ENCODE results near the gene TMEM178A. TPM values are rescaled to one million over a fixed set of nuclear protein-coding genes. Genes with fewer than 3 reads are reported as not detected.
A peak's percentile ranks its signal among the peaks of the same experiment; 100 is the strongest.

TMEM178A gene
- total and polyA plus RNA-seq, 9 donors = 5.7 to 18.5 (median 14.5) TPM

DNA sequence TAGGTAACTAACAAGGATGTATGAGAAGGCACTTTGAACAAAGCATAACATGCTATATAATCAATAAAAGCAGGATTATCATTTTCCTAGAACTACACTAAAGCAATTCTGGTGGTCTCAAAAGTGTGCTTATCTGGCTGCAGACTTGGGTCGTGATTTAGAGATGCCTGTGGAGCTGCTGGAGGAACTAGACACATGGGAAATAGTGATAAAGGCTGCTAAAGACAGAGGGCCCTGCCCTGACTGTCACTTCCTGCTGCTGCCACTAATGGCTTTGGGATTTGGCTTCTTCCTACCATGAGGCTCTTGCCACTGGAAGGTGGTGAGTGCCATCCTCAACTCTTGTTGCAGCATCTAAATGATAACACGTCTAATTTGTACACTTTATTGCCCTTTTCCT, 22.5 kb downstream of the TMEM178A start:
- 0% methylated on average over 1 of the region's 2 CpGs for WGBS (ENCODE audit: insufficient coverage)
- DNase-seq = no peak
- Histone ChIP-seq H3K27me3 (ENCODE audit: control insufficient read depth, insufficient read depth, low read length) (no peaks in the 10 kb centered on the region), H3K4me3 (ENCODE audit: low read length) (no peak overlapping the region), H3K36me3 (ENCODE audit: control insufficient read depth, insufficient read depth, low read length) (no peaks in the 10 kb centered on the region), H3K27ac (ENCODE audit: low read length) (no peak overlapping the region), H3K9me3 (replicated peaks; ENCODE audit: control insufficient read depth, low read depth, low read length) (peaks cover 9% of the 10 kb centered on the region), H3K4me1 (ENCODE audit: control insufficient read depth, insufficient read depth, low read length) (no peaks in the 10 kb centered on the region)

DNA sequence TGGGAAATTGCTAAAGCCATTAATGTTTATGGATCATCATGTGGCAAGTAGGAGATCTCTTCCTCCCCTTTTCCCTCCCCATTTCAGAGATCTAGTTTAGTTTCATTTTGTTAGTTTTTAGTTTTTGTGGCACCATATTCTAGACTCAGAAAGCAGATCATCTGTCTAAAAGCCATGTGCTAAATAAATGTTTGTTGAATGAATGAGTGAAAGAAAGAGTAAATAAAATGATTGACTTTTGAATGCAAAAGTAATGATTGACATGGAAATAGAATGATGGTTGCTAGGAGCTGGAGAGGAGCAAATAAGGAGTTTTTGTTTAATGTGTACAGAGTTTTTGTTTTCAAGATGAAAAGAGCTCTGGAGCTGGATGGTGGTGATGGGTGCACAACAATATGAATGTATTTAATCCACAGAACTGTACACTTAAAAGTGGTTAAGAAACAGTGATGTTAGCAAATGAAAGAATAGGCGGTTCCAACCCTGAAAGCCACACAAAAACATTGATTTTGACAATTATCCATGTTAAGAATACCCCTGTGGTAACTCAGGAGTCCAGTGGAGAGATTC, 23.6 kb downstream of the TMEM178A start:
- no peak for DNase-seq
- no CpG with 5 or more reads among the region's 1 CpG for WGBS (ENCODE audit: insufficient coverage)
- H3K4me3 ChIP-seq (ENCODE audit: low read length) = no peak overlapping the region
- H3K9me3 ChIP-seq (replicated peaks; ENCODE audit: control insufficient read depth, low read depth, low read length) = peaks cover 9% of the 10 kb centered on the region
- H3K4me1 ChIP-seq (ENCODE audit: control insufficient read depth, insufficient read depth, low read length) = no peaks in the 10 kb centered on the region
- no peak overlapping the region for H3K27ac ChIP-seq (ENCODE audit: low read length)
- no peaks in the 10 kb centered on the region for H3K27me3 ChIP-seq (ENCODE audit: control insufficient read depth, insufficient read depth, low read length)
- no peaks in the 10 kb centered on the region for H3K36me3 ChIP-seq (ENCODE audit: control insufficient read depth, insufficient read depth, low read length)

DNA sequence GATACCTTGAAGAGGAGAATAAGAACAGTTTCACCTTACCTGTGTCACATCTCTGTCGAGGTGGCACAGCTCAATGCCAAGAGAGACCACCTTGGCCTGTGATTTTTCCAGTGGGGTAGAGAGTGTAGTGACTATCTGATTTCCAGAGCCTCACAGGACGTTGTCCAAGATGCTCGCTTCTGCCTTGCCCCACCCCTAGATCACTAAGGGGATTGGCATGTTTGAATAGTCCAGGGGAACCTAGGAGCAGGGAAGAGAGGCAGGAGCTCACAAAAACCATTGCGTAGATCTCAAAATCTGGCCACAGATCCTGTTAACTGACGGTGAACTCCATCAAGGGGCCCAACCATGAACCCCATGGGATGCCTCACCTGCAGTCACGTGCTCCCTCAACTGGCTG, 24.2 kb downstream of the TMEM178A start:
- no peaks in the 10 kb centered on the region for H3K27me3 ChIP-seq (ENCODE audit: control insufficient read depth, insufficient read depth, low read length)
- no peak overlapping the region for H3K27ac ChIP-seq (ENCODE audit: low read length)
- no peak overlapping the region for H3K4me3 ChIP-seq (ENCODE audit: low read length)
- H3K4me1 ChIP-seq (ENCODE audit: control insufficient read depth, insufficient read depth, low read length) = no peaks in the 10 kb centered on the region
- no peaks in the 10 kb centered on the region for H3K36me3 ChIP-seq (ENCODE audit: control insufficient read depth, insufficient read depth, low read length)
- H3K9me3 ChIP-seq (replicated peaks; ENCODE audit: control insufficient read depth, low read depth, low read length) = peaks cover 9% of the 10 kb centered on the region
- 87% methylated on average over 4 of the region's 6 CpGs for WGBS (ENCODE audit: insufficient coverage)
- no peak for DNase-seq

DNA sequence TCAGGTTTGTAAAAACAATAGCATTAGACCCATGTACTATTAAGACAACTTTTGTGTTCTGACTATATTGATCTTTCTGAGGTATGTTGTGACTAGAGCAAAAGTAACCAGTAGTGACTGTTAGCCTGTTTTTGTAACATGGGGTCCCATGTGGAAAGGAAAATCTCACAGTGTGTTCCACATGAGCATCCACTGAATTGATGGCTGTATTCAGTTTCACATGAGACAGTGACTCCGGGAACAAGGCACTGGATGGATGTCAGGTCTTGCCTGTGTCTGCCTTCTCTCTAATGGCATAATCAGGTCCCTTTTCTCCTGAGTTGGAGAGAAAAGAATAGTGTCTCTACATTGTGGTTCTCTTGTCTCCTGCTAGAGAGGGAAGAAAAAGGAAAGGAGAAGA, 27.5 kb downstream of the TMEM178A start:
- peaks cover 13% of the 10 kb centered on the region for H3K4me1 ChIP-seq (ENCODE audit: control insufficient read depth, insufficient read depth, low read length)
- H3K27ac ChIP-seq (ENCODE audit: low read length) = no peak overlapping the region
- DNase-seq = peak; percentile 5
- 33% methylated on average over 1 of the region's 1 CpG for WGBS (ENCODE audit: insufficient coverage)
- no peaks in the 10 kb centered on the region for H3K36me3 ChIP-seq (ENCODE audit: control insufficient read depth, insufficient read depth, low read length)
- peaks cover 9% of the 10 kb centered on the region for H3K9me3 ChIP-seq (replicated peaks; ENCODE audit: control insufficient read depth, low read depth, low read length)
- H3K27me3 ChIP-seq (ENCODE audit: control insufficient read depth, insufficient read depth, low read length) = no peaks in the 10 kb centered on the region
- no peak overlapping the region for H3K4me3 ChIP-seq (ENCODE audit: low read length)

DNA sequence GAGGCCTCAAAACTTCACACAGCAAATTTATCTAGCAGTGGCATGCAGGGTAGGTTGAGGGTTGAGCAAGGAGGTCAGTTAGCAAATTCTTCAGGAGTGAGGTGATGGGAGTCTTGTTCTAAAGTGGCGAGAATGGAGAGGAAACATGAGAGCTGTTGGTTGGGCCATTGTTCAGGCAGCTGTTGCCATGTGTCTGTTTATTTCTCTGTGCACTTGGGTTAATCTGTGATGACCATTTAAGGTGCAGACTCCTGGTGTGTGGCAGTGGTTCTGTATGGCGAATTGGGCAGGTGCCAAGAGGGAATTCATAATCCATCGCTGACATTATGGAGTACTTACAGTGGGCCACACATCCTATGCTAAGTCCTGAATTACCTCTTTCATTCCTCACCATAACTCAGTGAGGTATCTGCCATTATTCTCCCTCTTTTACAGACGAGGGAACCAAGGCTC, 30.4 kb downstream of the TMEM178A start:
- H3K27ac ChIP-seq (ENCODE audit: low read length) = peak overlapping the region; percentile 80
- DNase-seq = peak; percentile 73
- 80% methylated on average over 2 of the region's 4 CpGs for WGBS (ENCODE audit: insufficient coverage)

DNA sequence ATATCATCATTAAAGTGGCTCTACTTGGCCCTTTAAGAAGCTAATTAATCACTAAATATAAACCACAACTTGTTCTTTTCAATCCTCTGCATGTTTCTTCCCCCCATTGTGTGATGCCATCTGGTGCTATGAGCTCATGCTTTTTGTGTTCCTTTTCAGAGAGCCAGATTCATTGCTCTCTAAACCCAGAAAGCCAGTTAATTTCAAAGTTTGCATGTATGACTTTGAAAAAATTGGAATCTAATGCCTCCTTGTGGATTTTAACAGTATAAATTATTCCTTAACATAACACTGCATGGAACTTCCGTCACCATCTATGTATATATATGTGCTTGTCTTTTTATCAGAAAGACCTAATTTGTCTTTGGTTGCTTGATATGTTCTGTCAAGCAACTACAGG, 31.1 kb downstream of the TMEM178A start:
- DNase-seq = peak; percentile 76
- no CpG with 5 or more reads among the region's 1 CpG for WGBS (ENCODE audit: insufficient coverage)

More for the DNA sequence above, 30.4 kb downstream of the TMEM178A start:
- H3K4me3 ChIP-seq (ENCODE audit: low read length) = no peak overlapping the region
- H3K27me3 ChIP-seq (ENCODE audit: control insufficient read depth, insufficient read depth, low read length) = no peaks in the 10 kb centered on the region
- peaks cover 13% of the 10 kb centered on the region for H3K4me1 ChIP-seq (ENCODE audit: control insufficient read depth, insufficient read depth, low read length)
- H3K36me3 ChIP-seq (ENCODE audit: control insufficient read depth, insufficient read depth, low read length) = no peaks in the 10 kb centered on the region
- peaks cover 5% of the 10 kb centered on the region for H3K9me3 ChIP-seq (replicated peaks; ENCODE audit: control insufficient read depth, low read depth, low read length)

DNA sequence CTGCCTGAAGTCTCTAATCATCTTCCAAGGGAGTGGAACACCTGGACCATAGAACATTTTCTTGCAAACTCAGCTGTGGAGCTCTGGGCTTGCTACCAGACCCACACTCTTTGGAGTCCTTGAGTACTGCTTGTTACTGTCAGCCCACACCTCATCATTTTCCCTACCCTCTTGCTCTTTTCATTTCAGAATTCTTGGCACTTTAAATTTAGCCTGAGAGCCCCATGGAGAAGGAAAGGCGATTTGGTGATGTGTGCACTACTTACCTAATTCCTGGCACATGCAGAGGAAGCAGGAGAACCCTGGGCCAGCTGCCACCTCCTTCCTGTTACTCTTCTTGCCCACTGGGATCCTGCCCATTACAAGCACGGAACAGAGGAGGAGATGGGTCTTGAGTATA, 31.7 kb downstream of the TMEM178A start:
- DNase-seq = peak; percentile 81
- no peaks in the 10 kb centered on the region for H3K36me3 ChIP-seq (ENCODE audit: control insufficient read depth, insufficient read depth, low read length)
- WGBS (ENCODE audit: insufficient coverage) = no CpG with 5 or more reads among the region's 2 CpGs
- peaks cover 12% of the 10 kb centered on the region for H3K9me3 ChIP-seq (replicated peaks; ENCODE audit: control insufficient read depth, low read depth, low read length)
- no peak overlapping the region for H3K4me3 ChIP-seq (ENCODE audit: low read length)
- peak overlapping the region; percentile 45 for H3K27ac ChIP-seq (ENCODE audit: low read length)
- H3K27me3 ChIP-seq (ENCODE audit: control insufficient read depth, insufficient read depth, low read length) = no peaks in the 10 kb centered on the region
- peaks cover 13% of the 10 kb centered on the region for H3K4me1 ChIP-seq (ENCODE audit: control insufficient read depth, insufficient read depth, low read length)

More for the DNA sequence above, 31.1 kb downstream of the TMEM178A start:
- no peak overlapping the region for H3K4me3 ChIP-seq (ENCODE audit: low read length)
- H3K27ac ChIP-seq (ENCODE audit: low read length) = peak overlapping the region; percentile 80
- H3K4me1 ChIP-seq (ENCODE audit: control insufficient read depth, insufficient read depth, low read length) = peaks cover 13% of the 10 kb centered on the region
- no peaks in the 10 kb centered on the region for H3K27me3 ChIP-seq (ENCODE audit: control insufficient read depth, insufficient read depth, low read length)
- peaks cover 11% of the 10 kb centered on the region for H3K9me3 ChIP-seq (replicated peaks; ENCODE audit: control insufficient read depth, low read depth, low read length)
- H3K36me3 ChIP-seq (ENCODE audit: control insufficient read depth, insufficient read depth, low read length) = no peaks in the 10 kb centered on the region

DNA sequence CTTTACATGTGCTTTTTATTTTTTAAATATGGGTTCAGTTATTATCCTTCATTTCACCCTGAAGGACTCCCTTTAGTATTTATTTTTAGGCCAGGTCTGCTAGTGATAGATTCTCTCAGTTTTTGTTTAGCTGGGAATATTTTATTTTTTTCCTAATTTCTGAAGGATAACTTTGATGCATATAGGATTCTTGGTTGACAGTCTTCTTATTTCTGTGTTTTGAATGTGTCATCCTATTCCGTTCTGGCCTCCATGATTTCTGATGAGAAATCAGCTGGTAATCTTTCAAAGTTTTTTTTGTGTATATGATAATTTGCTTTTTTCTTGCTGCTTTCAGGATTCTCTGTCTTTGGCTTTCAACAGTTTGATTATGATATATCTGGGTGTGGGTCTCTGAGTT, 35.4 kb downstream of the TMEM178A start:
- Histone ChIP-seq H3K4me1 (ENCODE audit: control insufficient read depth, insufficient read depth, low read length) (peaks cover 8% of the 10 kb centered on the region), H3K36me3 (ENCODE audit: control insufficient read depth, insufficient read depth, low read length) (no peaks in the 10 kb centered on the region), H3K4me3 (ENCODE audit: low read length) (no peak overlapping the region), H3K27me3 (ENCODE audit: control insufficient read depth, insufficient read depth, low read length) (no peaks in the 10 kb centered on the region), H3K9me3 (replicated peaks; ENCODE audit: control insufficient read depth, low read depth, low read length) (peaks cover 12% of the 10 kb centered on the region), H3K27ac (ENCODE audit: low read length) (no peak overlapping the region)
- WGBS (ENCODE audit: insufficient coverage) = no CpG with 5 or more reads among the region's 1 CpG
- no peak for DNase-seq

DNA sequence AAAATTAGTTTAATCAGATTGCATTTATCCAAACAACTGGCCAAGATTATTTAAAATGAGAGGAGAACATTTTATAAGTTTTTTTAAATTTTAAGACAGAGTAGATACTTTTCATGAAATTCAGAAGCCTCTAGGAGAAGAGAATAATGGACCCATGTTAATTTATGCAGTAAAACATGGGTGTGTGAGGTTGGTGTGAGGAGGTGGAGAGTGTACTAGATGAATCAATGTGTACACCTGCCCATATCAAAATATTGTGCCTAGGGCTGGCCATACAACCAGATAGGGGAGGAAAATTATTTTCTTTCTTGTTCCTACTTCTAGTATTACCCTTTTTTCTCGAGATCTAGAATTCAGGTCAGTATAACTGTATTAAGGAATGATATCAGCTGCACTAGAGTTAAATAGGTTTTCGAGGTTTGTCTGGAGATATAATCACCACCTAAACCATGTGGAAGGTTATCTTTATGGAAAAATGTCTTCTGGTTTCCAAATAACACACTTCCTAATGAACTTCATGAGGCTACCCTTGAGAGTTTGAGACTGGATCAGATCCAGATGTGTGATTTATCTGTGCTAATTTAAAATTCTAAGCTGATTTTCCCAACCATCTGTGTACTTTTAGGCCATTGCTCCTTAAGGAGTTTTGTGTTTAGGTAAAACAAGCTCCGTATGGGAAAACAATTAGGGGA, 37.6 kb downstream of the TMEM178A start:
- no CpG with 5 or more reads among the region's 3 CpGs for WGBS (ENCODE audit: insufficient coverage)
- DNase-seq = peak; percentile 12
- no peaks in the 10 kb centered on the region for H3K27me3 ChIP-seq (ENCODE audit: control insufficient read depth, insufficient read depth, low read length)
- H3K9me3 ChIP-seq (replicated peaks; ENCODE audit: control insufficient read depth, low read depth, low read length) = peaks cover 12% of the 10 kb centered on the region
- H3K27ac ChIP-seq (ENCODE audit: low read length) = no peak overlapping the region
- H3K4me1 ChIP-seq (ENCODE audit: control insufficient read depth, insufficient read depth, low read length) = no peaks in the 10 kb centered on the region
- no peak overlapping the region for H3K4me3 ChIP-seq (ENCODE audit: low read length)
- no peaks in the 10 kb centered on the region for H3K36me3 ChIP-seq (ENCODE audit: control insufficient read depth, insufficient read depth, low read length)

DNA sequence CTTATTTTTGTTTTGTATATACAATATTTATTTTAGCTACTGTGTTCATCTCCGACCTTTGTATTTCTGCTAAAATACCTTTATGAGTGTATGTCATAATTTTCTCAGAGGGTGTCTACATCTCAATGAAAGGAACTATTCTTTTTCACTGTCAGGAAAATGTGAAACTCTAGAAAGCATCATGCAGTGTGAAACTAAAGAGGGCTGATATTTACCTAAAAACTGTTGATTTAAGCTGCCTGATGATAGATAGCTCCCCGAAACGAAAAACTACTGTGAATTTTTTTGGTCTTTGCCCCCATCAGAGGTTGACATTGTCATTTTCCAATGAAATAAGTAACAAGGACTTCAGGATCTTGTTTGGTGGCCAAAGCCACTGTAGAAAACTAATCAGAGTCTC, 38.8 kb downstream of the TMEM178A start:
- WGBS (ENCODE audit: insufficient coverage) = no CpG with 5 or more reads among the region's 3 CpGs
- peaks cover 11% of the 10 kb centered on the region for H3K9me3 ChIP-seq (replicated peaks; ENCODE audit: control insufficient read depth, low read depth, low read length)
- H3K27me3 ChIP-seq (ENCODE audit: control insufficient read depth, insufficient read depth, low read length) = no peaks in the 10 kb centered on the region
- no peaks in the 10 kb centered on the region for H3K36me3 ChIP-seq (ENCODE audit: control insufficient read depth, insufficient read depth, low read length)
- H3K4me1 ChIP-seq (ENCODE audit: control insufficient read depth, insufficient read depth, low read length) = no peaks in the 10 kb centered on the region
- no peak for DNase-seq
- H3K4me3 ChIP-seq (ENCODE audit: low read length) = no peak overlapping the region
- H3K27ac ChIP-seq (ENCODE audit: low read length) = no peak overlapping the region

Measured in muscle of leg (tissue), 11 donors.